K562 (cell line): ENCODE measurements around the gene P2RX3. TPM values are rescaled to one million over a fixed set of nuclear protein-coding genes. Genes with fewer than 3 reads are reported as not detected.
A peak's percentile ranks its signal among the peaks of the same experiment; 100 is the strongest.

Source experiments
- ARNT ChIP-seq, 2 experiments: fragments of 450-650 bp; IDR thresholded peaks; 2 replicates each; pipeline ENCODE4 v1.6.1; 2016; ENCODE audit warnings: mild to moderate bottlenecking in 1 of 2
- CREM ChIP-seq: IDR thresholded peaks from 2 replicates; pipeline ENCODE4 v1.6.1; 2014; ENCODE audit warnings: antibody characterized with exemption, low read depth
- EP400 ChIP-seq: fragments of 450-650 bp; IDR thresholded peaks from 2 replicates; pipeline ENCODE4 v1.6.1; 2017; ENCODE audit warnings: antibody characterized with exemption, mild to moderate bottlenecking, moderate library complexity
- JUNB ChIP-seq: fragments of 450-650 bp; formaldehyde crosslinking; conservative IDR thresholded peaks from 2 replicates; pipeline ENCODE4 v1.4.0; 2020; ENCODE audit warnings: mild to moderate bottlenecking
- MAX ChIP-seq: sonication (generic); formaldehyde crosslinking; IDR thresholded peaks from 2 replicates; pipeline ENCODE4 v1.9.0; 2022; ENCODE audit warnings: mild to moderate bottlenecking, missing genetic modification reagents
- NFRKB ChIP-seq: fragments of 450-650 bp; IDR thresholded peaks from 2 replicates; pipeline ENCODE4 v1.6.1; 2016; ENCODE audit warnings: low read depth
- SIRT6 ChIP-seq: IDR thresholded peaks from one replicate; pipeline ENCODE4 v1.6.1; 2012; ENCODE audit warnings: low read depth, mild to moderate bottlenecking, control low read depth, inconsistent platforms, low read length, moderate library complexity
- SP2 ChIP-seq: IDR thresholded peaks from 2 replicates; pipeline ENCODE4 v1.6.1; 2011; ENCODE audit warnings: mild to moderate bottlenecking, low read depth, low read length, moderate library complexity; ENCODE audit not compliant: poor library complexity, severe bottlenecking; ENCODE audit errors: extremely low read depth
- THAP12 ChIP-seq: fragments of 250-450 bp; sonication (Bioruptor Pico); IDR thresholded peaks from 2 replicates; pipeline ENCODE4 v1.9.0; 2021; ENCODE audit warnings: mild to moderate bottlenecking, inconsistent platforms
- ZNF316 ChIP-seq: fragments of 450-650 bp; IDR thresholded peaks from 2 replicates; pipeline ENCODE4 v1.6.1; 2016
- ZNF76 ChIP-seq: fragments of 250-450 bp; sonication (Bioruptor Pico); IDR thresholded peaks from 2 replicates; pipeline ENCODE4 v1.4.0; 2020; ENCODE audit warnings: mild to moderate bottlenecking, moderate library complexity, borderline replicate concordance
- polyA plus RNA-seq, 8 experiments: library from polyadenylated mRNA; depleted of rRNA in 4 of 8; stranded (reverse) in 5 of 8; unstranded in 3 of 8; fragments of >200 nt; fragmentation: Nextera tagmentation in 2 of 8; fragmentation: Illumina TruSeq in 1 of 8; extraction: Ambion mirVana in 2 of 8; extraction: Trizol in 1 of 8; gene quantifications; 2 replicates each; pipeline versions ENCODE4 v1.2.1 to v1.2.3, GENCODE V29; 2011 to 2014; ENCODE audit warnings: inconsistent platforms in 1 of 8, missing spikeins in 1 of 8
- total RNA-seq, 7 experiments: library from RNA; depleted of rRNA in 6 of 7; stranded (reverse); fragments of >200 nt in 6 of 7; fragmentation: Illumina TruSeq in 2 of 7; extraction: Trizol in 2 of 7; gene quantifications; 2 replicates each; pipeline versions ENCODE4 v1.2.1 to v1.2.3, GENCODE V29; 2011 to 2021; ENCODE audit warnings: low replicate concordance in 1 of 7
- TF ChIP-seq, protein P1 (sequence below), 2 experiments: fragments of 450-650 bp in 1 of 2; sonication (generic) in 1 of 2; formaldehyde crosslinking in 1 of 2; IDR thresholded peaks; 2 replicates each; pipeline versions ENCODE4 v1.7.1 to v1.9.0; 2016 to 2022; ENCODE audit warnings: inconsistent platforms in 1 of 2, mild to moderate bottlenecking in 1 of 2, missing genetic modification reagents in 1 of 2
- TF ChIP-seq, protein P2 (sequence below): fragments of 200-800 bp; sonication (Bioruptor generic); IDR thresholded peaks from 2 replicates; pipeline ENCODE4 v1.6.1; 2017; ENCODE audit warnings: missing genetic modification characterization, missing compliant biosample characterization

The P2RX3 gene
- total and polyA plus RNA-seq, 9 of the 15 experiments (the other 6 are each of a cell fraction or from before 2014, with no cell fraction given), result not detected

DNA sequence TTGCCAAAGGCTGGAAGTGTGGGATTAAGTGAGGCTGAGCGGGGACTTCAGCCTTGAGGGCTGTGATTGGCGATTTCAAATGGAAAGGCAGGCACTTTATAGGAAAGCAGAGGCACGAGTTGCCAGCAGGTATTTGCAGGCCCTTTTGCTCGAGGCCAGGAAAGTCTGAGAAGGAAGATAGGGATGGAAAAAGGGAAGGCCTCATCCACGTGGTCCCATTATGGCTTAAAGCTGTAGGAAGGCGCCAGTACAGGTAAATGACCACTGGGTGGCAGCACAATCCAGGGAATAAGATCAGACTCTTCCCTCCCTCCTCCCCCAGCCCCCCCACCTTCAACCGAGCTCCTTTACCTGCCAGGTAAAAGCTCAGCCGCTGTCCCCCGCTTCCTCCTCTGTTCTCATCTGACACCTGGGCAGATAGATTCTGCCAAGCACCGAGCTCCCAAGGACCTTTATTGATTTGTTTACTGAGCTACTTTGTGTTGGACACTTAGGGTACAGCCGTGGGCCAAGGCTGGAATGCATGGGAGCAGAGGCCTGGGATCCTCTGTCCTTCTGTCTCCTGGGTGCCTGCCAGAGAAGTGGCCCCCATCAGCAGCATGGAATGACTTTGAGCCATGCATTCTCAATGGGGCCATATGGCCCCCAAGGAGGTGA is 7.5 kb downstream of the P2RX3 start (continued):
- TF ChIP-seq, protein P1, sequence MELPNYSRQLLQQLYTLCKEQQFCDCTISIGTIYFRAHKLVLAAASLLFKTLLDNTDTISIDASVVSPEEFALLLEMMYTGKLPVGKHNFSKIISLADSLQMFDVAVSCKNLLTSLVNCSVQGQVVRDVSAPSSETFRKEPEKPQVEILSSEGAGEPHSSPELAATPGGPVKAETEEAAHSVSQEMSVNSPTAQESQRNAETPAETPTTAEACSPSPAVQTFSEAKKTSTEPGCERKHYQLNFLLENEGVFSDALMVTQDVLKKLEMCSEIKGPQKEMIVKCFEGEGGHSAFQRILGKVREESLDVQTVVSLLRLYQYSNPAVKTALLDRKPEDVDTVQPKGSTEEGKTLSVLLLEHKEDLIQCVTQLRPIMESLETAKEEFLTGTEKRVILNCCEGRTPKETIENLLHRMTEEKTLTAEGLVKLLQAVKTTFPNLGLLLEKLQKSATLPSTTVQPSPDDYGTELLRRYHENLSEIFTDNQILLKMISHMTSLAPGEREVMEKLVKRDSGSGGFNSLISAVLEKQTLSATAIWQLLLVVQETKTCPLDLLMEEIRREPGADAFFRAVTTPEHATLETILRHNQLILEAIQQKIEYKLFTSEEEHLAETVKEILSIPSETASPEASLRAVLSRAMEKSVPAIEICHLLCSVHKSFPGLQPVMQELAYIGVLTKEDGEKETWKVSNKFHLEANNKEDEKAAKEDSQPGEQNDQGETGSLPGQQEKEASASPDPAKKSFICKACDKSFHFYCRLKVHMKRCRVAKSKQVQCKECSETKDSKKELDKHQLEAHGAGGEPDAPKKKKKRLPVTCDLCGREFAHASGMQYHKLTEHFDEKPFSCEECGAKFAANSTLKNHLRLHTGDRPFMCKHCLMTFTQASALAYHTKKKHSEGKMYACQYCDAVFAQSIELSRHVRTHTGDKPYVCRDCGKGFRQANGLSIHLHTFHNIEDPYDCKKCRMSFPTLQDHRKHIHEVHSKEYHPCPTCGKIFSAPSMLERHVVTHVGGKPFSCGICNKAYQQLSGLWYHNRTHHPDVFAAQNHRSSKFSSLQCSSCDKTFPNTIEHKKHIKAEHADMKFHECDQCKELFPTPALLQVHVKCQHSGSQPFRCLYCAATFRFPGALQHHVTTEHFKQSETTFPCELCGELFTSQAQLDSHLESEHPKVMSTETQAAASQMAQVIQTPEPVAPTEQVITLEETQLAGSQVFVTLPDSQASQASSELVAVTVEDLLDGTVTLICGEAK (IDR thresholded peaks at IDR 0.05), result no peak
- TF ChIP-seq, protein P1 (CRISPR knock-in tag; IDR thresholded peaks at IDR 0.05), result no peak
- TF ChIP-seq ZNF316 (no peak), THAP12 (CRISPR knock-in tag) (no peak), ZNF76 (CRISPR knock-in tag) (no peak), ARNT (IDR thresholded peaks at IDR 0.05) (no peak), SP2 (no peak), CREM (no peak), NFRKB (no peak), MAX (CRISPR knock-in tag) (peak; percentile 58), JUNB (no peak), EP400 (peak; percentile 60; the same call in 1 of the 2 replicates), SIRT6 (no peak)
- TF ChIP-seq, protein P2, sequence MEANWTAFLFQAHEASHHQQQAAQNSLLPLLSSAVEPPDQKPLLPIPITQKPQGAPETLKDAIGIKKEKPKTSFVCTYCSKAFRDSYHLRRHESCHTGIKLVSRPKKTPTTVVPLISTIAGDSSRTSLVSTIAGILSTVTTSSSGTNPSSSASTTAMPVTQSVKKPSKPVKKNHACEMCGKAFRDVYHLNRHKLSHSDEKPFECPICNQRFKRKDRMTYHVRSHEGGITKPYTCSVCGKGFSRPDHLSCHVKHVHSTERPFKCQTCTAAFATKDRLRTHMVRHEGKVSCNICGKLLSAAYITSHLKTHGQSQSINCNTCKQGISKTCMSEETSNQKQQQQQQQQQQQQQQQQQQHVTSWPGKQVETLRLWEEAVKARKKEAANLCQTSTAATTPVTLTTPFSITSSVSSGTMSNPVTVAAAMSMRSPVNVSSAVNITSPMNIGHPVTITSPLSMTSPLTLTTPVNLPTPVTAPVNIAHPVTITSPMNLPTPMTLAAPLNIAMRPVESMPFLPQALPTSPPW (CRISPR knock-in tag), result peak; percentile 96
